ENCODE data around the gene OSBPL2. TPM values are rescaled to one million over a fixed set of nuclear protein-coding genes. Genes with fewer than 3 reads are reported as not detected.

Gene OSBPL2
- polyA plus RNA-seq, 1 experiment, result 20.5 TPM

- TF ChIP-seq CTCF (IDR thresholded peaks at IDR 0.05; ENCODE audit: insufficient read depth, low read depth, low read length), result no peak
- peak overlapping the region; percentile 84 for H3K4me3 ChIP-seq (ENCODE audit: low read depth, low read length)
- peaks cover 1% of the 10 kb centered on the region for H3K36me3 ChIP-seq (ENCODE audit: control insufficient read depth, insufficient read depth, low read length)
- ChIA-PET CTCF (interaction anchor here (1.0 kb wide), 1 partner anchor 172 kb away, joined by 3 read pairs; no protein-coding TSS in a partner anchor), POLR2A (no interaction called here)
- DNase-seq (ENCODE audit: low read depth), result no peak
- no peaks in the 10 kb centered on the region; the same call in 1 of the 2 replicates for H3K27me3 ChIP-seq (ENCODE audit: control insufficient read depth, insufficient read depth, low read length)
These were observed 402 bp downstream of the OSBPL2 start for GRCh38 chr20:62238569-62239277.

GRCh38 chr20:62239278-62239879, 1.1 kb downstream of the OSBPL2 start:
- no peak for DNase-seq (ENCODE audit: low read depth)
- ChIA-PET POLR2A (no interaction called here), CTCF (no interaction called here)
- H3K4me3 ChIP-seq (ENCODE audit: low read depth, low read length), result peak overlapping the region; percentile 84
- TF ChIP-seq CTCF (IDR thresholded peaks at IDR 0.05; ENCODE audit: insufficient read depth, low read depth, low read length), result no peak
- peaks cover 1% of the 10 kb centered on the region for H3K36me3 ChIP-seq (ENCODE audit: control insufficient read depth, insufficient read depth, low read length)
- no peaks in the 10 kb centered on the region; the same call in 1 of the 2 replicates for H3K27me3 ChIP-seq (ENCODE audit: control insufficient read depth, insufficient read depth, low read length)

DNA sequence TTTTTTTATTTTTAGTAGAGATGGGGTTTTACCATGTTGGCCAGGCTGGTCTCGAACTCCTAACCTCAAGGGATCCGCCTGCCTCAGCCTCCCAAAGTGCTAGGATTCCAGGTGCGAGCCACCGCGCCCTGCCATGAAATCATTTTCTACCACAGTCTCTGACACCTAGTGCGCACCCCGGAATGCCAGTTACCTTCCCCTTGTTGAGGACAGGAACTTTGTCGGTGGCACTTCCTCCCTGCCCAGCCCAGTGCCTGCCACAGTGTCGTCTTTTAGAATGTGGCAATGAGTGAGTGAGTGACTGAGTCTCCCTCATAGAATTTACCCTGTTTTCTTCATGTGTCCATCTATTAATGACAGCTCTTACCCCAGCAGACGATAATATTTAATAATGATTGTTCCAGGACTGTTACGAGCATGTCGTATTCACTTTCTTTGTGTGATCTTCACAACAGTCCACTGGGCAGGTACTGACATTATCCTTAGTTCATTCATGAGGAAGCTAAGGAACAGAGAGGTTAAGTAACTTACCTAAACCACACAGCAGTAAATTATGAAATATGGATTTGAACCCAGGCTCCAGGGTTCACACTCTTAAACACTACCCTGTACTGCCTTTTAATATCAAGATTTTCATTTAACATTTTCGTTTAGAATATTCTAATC, 1.8 kb downstream of the OSBPL2 start:
- ChIA-PET CTCF (no interaction called here), POLR2A (no interaction called here)
- DNase-seq (ENCODE audit: low read depth), result no peak
- peaks cover 3% of the 10 kb centered on the region for H3K36me3 ChIP-seq (ENCODE audit: control insufficient read depth, insufficient read depth, low read length)
- no peaks in the 10 kb centered on the region; the same call in 1 of the 2 replicates for H3K27me3 ChIP-seq (ENCODE audit: control insufficient read depth, insufficient read depth, low read length)
- no peak overlapping the region for H3K4me3 ChIP-seq (ENCODE audit: low read depth, low read length)
- TF ChIP-seq CTCF (IDR thresholded peaks at IDR 0.05; ENCODE audit: insufficient read depth, low read depth, low read length), result no peak

- ChIA-PET CTCF (no interaction called here), POLR2A (no interaction called here)
- no peak for DNase-seq (ENCODE audit: low read depth)
- H3K27me3 ChIP-seq (ENCODE audit: control insufficient read depth, insufficient read depth, low read length), result no peaks in the 10 kb centered on the region
- no peak overlapping the region for H3K4me3 ChIP-seq (ENCODE audit: low read depth, low read length)
- no peak for TF ChIP-seq CTCF (IDR thresholded peaks at IDR 0.05; ENCODE audit: insufficient read depth, low read depth, low read length)
- peaks cover 3% of the 10 kb centered on the region for H3K36me3 ChIP-seq (ENCODE audit: control insufficient read depth, insufficient read depth, low read length)
These were observed 3.2 kb downstream of the OSBPL2 start for GRCh38 chr20:62241506-62241905.

- ChIA-PET POLR2A (no interaction called here), CTCF (no interaction called here)
- Histone ChIP-seq H3K36me3 (ENCODE audit: control insufficient read depth, insufficient read depth, low read length) (peaks cover 3% of the 10 kb centered on the region), H3K27me3 (ENCODE audit: control insufficient read depth, insufficient read depth, low read length) (no peaks in the 10 kb centered on the region), H3K4me3 (ENCODE audit: low read depth, low read length) (no peak overlapping the region)
- TF ChIP-seq CTCF (IDR thresholded peaks at IDR 0.05; ENCODE audit: insufficient read depth, low read depth, low read length), result no peak
- DNase-seq (ENCODE audit: low read depth), result no peak
These were observed 3.9 kb downstream of the OSBPL2 start for GRCh38 chr20:62242176-62242575.
